ENCODE data around the gene PAK5.
A peak's percentile ranks its signal among the peaks of the same experiment; 100 is the strongest.

PAK5 gene

GRCh38 chr20:9597547-9597946 is 241.3 kb downstream of the PAK5 start:
- intact Hi-C loops (cut with DNase I): no loop called here

DNA sequence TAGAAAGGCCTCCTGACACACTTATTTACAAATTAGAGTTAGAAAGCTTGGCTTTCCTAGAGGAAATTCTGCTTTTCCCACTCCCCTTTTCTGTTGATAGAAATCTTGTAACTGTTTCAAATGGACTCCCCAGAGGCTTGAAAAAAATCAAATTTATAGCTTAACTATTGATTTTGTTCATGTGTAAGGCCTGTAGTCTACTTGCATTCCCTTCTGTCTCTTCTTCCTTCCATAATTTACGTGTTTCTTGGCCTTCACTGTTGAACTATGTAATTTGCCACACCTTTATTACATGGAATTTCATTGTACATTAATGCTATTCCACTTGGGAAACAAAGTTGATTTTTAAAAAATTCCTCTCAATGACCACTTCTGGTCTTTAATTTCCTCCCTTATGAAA is 243.1 kb downstream of the PAK5 start:
- intact Hi-C loops (cut with DNase I): no loop called here
- no peak for DNase-seq

More at GRCh38 chr20:9597547-9597946, 241.3 kb downstream of the PAK5 start:
- no peak for DNase-seq

DNA sequence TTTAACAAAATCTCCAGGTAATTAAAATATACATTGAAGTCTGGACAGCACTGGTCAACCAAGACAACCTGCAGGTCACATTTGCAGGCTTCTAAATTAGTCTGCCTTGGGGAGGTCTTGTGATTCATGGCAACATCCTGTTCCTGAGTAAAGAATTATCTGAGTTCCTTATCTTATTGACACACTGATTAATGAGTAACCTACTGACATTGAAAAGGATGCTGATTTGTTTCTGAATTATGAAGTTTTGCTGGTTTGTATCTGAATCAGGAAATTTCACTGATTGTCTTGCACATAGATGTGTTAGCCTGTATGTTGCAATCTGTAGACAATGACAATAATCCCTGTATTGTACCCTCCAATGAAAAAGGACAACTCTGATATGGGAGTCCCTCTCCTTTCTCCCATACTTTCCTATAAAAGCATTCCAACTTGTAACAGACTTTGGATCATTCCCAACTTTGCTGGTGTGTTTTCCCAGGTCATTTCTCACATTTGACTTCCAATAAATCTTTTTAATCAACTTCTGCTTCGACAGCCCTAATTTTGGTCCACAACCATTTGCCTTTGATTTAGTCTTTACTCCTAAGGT is 244.5 kb downstream of the PAK5 start:
- no peak for DNase-seq
- intact Hi-C loops (cut with DNase I): no loop called here

- intact Hi-C loops (cut with DNase I): no loop called here
- DNase-seq: no peak
Observed at GRCh38 chr20:9592419-9592818, 246.5 kb downstream of the PAK5 start.

DNA sequence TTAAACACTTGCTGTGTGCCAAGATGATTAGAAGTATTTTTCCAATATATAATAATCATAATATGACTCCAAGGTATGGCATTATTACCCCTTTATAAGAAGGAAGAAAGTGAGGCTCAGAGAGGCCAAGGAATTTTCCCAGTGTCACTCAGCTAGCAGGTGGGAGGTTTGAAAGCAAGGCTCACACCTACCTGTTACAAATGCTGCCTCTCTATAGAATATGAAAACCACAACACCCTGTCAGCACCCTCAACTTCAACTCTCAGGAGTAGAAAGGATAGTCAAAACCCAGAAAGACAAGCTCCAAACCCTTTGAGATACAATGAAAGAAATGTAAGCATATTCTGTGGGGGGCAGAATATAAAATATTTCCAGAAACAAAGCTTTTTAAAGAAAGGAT is 247.8 kb downstream of the PAK5 start:
- intact Hi-C loops (cut with DNase I): no loop called here
- peak in 1 of 42 donors; percentile 23 for DNase-seq

- intact Hi-C loops (cut with DNase I): no loop called here
- no peak for DNase-seq
Observed at GRCh38 chr20:9590189-9590588, 248.7 kb downstream of the PAK5 start.

- DNase-seq: no peak
- intact Hi-C loops (cut with DNase I): no loop called here
Observed at GRCh38 chr20:9588706-9589105, 250.2 kb downstream of the PAK5 start.

DNA sequence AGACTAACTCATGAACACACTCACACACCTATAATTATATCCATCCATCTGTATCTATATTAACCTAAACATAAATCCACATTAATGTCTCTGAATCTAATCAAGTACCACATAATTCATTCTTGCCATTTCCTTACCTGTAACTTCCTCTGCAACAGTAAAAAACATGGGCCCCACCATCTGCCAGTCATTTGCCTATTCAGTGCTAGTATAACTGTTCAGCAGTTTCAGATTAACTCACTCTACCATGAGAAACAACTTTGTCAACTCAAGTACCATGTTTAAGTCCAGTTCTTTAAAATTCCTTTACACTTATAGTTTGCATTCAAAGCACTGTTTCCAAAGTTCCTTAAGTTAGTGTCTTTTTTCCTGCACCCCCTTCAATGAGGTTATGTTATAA is 255.7 kb downstream of the PAK5 start:
- intact Hi-C loops (cut with DNase I): no loop called here

DNA sequence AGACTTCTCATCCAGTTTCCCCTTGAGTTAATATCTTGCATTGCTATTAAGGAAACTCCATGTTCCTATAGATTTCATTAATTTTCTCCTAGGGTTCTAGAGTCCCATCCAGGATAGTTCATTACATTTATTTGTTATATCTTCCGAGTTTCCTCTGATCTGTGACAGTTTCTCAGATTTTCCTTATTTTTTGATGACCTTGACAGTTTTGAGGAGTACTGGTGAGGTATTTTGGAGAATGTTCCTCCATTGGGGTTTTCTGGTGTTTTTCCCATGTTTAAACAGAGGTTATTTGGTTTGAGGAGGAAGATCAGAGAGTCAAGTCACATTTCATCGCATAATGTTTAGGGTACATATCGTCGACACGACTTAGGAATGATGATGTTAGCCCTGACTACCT is 256.7 kb downstream of the PAK5 start:
- DNase-seq: no peak
- intact Hi-C loops (cut with DNase I): no loop called here

More for the DNA sequence above, 255.7 kb downstream of the PAK5 start:
- no peak for DNase-seq

GRCh38 chr20:9581509-9581908 is 257.4 kb downstream of the PAK5 start:
- DNase-seq: peak in 30 of 42 donors; percentile 8 to 80 (median 52)
- intact Hi-C loops (cut with DNase I): no loop called here

- intact Hi-C loops (cut with DNase I): no loop called here
- no peak for DNase-seq
Observed at GRCh38 chr20:9578594-9578993, 260.3 kb downstream of the PAK5 start.

- DNase-seq: peak in 10 of 42 donors; percentile 10 to 52 (median 22)
- intact Hi-C loops (cut with DNase I): no loop called here
Observed at GRCh38 chr20:9577397-9577796, 261.5 kb downstream of the PAK5 start.

DNA sequence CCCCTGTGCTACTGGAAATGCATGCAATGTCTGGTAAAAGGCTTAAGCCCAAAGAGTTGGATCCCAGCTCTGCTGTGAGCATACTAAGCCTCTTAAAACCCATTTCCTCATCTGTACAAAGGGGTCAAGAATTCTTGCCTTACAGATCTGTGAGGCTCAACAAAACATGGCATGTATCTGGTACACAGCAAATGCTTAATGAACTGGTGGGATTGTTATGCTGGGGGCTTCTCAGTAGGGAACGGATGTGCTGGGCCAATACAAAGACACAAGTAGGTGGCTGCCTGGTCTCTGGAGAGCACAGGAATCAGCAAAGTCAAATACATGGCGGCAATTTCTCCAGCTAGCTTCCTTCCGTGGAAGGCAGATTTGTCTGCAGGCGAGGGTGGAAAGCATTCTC is 262.2 kb downstream of the PAK5 start:
- intact Hi-C loops (cut with DNase I): no loop called here
- no peak for DNase-seq

DNA sequence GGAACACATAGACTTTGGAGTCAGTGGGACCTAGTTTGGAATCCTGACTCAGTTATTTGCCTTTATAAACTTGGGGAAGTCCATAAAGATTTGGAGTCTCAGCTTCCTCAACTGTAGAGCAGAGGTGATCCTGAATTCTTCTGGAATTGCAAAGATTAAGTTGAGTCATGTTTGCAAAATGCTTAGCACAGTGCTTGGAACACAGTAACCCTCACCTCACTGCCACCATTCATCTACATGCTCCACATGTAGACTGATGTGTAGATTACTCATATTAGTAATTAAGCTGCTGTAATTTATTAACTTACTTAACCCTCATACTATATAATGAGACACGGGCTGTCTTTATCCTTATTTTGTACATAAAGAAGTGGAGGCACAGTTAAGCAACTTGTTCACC is 263.0 kb downstream of the PAK5 start:
- intact Hi-C loops (cut with DNase I): no loop called here
- no peak for DNase-seq

GRCh38 chr20:9574776-9575175 is 264.1 kb downstream of the PAK5 start:
- DNase-seq: no peak
- intact Hi-C loops (cut with DNase I): no loop called here

DNA sequence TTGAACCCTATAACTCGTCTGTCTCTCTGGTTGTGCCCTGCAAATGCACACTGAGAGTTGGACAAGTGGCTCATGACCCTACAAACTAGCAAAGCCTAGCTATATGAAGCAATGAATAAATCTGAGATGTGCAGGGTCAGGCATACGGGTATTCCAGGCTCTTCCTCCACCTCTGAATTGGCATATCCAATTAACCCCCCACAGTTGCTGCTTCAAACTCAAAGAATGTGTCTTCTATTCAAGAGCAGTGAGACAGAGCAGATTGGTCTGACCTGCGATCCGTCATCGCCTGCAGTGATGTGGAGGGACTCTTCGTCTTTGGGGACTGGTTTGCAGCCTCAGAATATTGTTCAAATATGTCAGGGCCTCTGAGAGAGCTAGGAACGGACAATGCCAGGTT is 264.7 kb downstream of the PAK5 start:
- intact Hi-C loops (cut with DNase I): no loop called here
- DNase-seq: no peak

DNA sequence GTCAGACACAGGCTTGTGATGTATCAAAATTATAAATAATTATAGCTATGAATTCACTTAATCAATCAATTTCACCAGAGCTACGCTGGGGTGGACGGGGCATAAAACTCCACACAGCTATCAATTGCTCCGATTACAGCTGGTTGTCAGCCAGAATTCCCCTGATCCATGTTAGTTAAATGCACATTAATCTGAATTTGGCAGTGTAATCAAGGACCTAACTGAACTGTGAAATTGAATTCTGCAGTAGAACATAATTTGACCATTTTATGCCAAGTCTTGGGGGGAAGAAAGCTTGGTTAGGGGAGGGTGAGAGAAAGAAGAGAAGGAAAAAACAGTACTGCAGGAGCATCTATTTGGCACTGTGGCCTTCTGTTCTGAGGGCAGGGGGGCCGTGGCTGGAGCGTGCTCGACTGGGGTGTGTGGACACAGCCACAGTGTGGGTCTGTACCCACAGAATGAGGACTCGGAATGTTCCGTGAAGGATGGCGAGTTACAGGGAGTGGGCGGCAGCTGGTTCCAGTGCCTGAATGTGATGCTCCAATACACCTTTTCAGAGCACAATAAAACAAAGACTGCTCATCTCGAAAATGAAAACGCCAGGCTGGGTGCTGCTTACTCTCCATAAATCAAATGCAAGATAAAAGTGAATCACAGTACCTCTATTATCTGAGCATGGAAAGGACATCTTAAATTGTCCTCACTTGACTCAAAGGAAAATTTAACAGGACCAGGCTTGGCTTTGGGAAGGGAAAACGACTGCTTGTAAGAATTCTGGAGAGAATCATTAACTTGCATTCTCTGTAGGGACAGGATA is 265.3 kb downstream of the PAK5 start:
- DNase-seq: peak in 5 of 42 donors; percentile 2 to 21 (median 16)
- intact Hi-C loops (cut with DNase I): no loop called here

DNA sequence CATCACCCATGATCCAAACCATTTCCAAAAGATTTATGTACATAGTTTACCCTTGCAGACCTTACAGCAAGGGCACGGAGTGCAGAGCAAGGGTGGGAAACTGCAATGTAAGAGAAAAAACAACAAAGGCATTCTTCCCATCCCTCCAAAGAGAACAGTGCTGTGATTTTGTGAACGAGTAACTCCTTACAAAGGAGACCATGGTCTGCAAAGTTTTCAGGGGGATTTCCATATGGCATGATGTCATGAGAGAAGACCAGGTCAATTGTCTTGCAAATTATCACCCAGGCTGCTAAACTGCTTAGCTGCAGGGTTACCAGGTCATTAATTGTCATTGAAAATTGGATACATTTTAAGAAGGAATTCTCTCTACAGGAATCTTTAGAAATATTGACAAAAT is 266.2 kb downstream of the PAK5 start:
- intact Hi-C loops (cut with DNase I): no loop called here
- no peak for DNase-seq

DNA sequence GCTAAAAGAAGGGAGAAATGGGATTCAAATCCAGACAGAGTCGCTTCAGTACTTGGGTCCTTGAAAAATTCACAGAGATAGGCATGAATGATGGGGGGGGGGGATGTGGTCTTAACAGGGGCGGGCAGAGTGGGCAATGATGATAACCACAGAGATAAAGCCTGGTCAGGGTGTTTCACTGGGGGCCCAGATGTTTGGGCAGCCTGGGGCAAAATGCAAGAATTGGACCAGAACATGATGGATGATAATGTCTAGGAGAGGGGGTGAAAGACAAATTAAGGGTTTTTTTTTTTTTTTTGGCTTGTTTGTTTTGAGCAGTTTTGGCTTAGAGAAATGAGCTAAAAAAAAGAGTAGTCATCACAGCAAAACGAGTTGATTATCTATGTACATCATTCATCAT is 267.1 kb downstream of the PAK5 start:
- intact Hi-C loops (cut with DNase I): no loop called here
- DNase-seq: no peak

DNA sequence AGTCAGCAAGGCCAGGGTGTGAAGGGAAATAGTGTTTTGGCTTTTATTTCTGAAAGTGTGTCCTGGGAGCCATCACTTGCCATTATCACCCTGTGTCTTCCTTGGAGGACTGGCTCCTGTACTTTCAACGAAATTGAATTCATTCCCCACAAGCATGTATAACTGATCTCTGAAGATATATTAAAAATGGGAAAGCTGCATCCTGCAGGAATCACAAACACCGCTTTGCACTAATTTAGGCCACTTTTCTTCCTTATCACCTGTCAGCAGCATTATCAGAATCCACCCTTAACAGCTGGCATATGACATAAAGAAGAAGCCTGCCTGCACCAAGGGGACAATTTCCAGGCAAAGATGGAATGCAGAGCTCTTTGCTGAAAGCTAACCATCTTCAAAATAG is 268.3 kb downstream of the PAK5 start:
- intact Hi-C loops (cut with DNase I): no loop called here
- DNase-seq: no peak

GRCh38 chr20:9566977-9567376 is 271.9 kb downstream of the PAK5 start:
- intact Hi-C loops (cut with DNase I): no loop called here
- peak in 1 of 42 donors; percentile 10 for DNase-seq

Measured in head of caudate nucleus (tissue), 42 donors.